ENCODE data around the gene BLZF1. TPM values are rescaled to one million over a fixed set of nuclear protein-coding genes. Genes with fewer than 3 reads are reported as not detected.
"Not testable (repeated sequence)": the region's sequence is repeated elsewhere in the genome, so short reads cannot be mapped to it uniquely, and the experiment has no call there.

BLZF1 gene, protein sequence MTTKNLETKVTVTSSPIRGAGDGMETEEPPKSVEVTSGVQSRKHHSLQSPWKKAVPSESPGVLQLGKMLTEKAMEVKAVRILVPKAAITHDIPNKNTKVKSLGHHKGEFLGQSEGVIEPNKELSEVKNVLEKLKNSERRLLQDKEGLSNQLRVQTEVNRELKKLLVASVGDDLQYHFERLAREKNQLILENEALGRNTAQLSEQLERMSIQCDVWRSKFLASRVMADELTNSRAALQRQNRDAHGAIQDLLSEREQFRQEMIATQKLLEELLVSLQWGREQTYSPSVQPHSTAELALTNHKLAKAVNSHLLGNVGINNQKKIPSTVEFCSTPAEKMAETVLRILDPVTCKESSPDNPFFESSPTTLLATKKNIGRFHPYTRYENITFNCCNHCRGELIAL
- total RNA-seq, result 22.6 TPM
- long read RNA-seq, transcript BLZF1-203 (7 exons, 2,749 nt), result major isoform, 5 of 7 reads
- long read RNA-seq, partial matches to known transcripts, result 1 of 7 reads
- long read RNA-seq, other reads (novel, unspliced or antisense), result 1 of 7 reads

DNA sequence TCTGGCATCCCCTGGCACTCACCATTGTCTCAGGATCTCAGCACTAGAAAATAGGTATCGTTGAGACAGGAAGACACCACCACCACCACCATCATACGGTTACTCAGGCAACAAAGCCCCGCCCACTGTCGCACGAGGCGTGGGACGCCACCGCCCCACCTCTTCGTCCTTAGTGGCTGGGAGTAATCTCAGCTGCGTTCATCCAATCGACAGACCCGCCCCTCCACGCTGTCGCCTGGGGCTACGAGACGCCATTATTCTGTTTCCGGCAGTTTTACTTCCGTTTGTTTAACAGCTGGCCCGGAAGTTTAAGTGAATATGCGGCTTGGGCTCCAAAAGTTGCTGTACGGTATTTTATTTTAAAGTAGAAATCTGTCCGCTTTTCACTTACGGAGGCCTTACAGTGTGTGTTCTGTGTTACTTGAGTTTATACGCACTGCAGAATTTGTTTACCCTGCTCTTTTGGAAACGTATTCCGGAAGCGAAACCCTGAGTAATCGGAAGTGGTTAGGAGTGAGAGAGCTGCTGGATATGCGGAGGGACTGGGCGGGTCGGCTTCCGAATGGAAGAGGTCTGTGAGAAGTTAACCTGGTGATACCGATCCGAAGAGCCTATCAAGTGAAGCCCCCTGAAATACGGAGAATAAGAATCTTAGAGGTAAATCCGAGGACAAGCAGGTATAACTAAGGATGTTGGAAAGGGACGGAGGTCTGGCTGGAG, at the start of gene BLZF1, which contains the start of gene NME7:
Gene BLZF1 (plus strand): TSS at position 510 of the 720 bp plus-strand sequence. CDS start 1,328 bp downstream, outside the sequence.
Gene NME7 (minus strand): TSS at position 112 of the 720 bp plus-strand sequence. CDS start 87 bp downstream, at position 25.
- DNase-seq (ENCODE audit: missing footprints) (peak; percentile 98), ATAC-seq (peak; percentile 100)
- intact Hi-C loops (cut with DNase I), result no loop called here

DNA sequence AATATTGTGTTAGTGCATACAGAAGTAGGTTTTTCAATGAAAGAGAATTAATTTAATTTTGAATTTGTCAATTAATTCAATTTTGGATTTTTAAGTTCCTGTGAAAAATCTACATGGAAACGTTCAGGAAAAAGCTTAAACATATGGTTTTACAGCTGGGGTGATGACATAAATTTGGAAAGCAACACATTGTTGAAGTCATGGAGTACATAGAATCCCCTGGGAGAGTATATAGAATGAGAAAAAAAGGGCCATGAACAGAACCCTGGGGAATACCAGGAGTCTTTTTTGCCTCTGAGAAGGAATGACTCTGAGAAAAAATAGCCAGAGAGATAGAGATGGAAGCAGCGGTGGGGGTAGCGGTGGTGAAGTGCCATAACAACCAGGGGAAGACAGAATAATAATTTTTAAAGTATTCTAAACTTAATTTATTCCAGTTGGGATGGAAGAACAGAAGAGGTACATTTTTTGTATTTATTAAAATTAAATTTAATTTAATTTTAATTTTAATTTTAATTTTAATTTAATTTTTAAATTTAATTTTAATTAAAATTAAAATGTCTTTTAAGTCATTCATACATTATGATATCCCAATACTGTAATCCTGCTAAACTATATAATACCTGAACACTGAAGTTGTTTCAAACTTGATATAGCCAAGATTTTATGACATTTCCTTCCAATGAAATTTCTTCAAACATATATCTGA, 49.3 kb upstream of the BLZF1 start:
- intact Hi-C loops (cut with DNase I), result no loop called here
- DNase-seq (ENCODE audit: missing footprints), result no peak

DNA sequence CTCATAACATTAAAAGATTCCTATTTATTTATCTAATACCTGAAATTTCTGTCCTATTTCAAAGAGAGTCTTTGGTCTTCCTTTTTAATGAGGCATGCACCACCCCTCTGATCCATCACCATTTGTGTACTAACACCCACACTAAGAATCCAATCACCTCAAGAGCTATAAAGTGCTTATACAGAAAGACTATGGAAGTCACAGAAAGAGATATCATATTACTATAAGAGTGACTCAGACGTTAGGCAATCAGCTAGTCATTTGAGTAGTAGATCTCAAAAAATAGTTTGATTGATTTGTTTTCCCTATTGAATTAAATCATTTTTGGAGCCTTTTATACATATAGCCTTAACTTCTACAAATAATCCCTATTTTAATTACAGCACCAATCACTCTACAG, 46.5 kb upstream of the BLZF1 start:
- intact Hi-C loops (cut with DNase I), result no loop called here
- ATAC-seq (no peak), DNase-seq (ENCODE audit: missing footprints) (no peak)

More for the DNA sequence above, 49.3 kb upstream of the BLZF1 start:
- ATAC-seq, result no peak

DNA sequence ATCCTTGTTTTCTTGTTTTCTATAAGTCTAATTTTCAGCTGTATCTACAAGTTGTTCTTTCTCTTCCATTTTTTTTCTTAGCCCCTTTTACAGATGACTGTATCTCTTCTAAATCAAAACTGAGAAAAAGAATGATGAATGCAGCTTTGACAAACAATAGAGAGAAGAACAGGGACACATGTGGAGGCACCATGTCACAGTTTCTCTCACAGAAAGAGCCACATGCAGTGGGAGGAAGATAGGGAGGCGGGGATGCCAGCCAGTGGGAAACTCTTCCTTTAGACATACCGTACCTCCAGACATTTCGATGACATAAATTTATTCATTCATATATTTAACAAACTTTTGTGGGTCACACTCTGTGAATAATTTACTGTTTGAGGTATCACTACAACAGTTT, 45.9 kb upstream of the BLZF1 start:
- intact Hi-C loops (cut with DNase I), result no loop called here
- DNase-seq (ENCODE audit: missing footprints) (no peak), ATAC-seq (no peak)

DNA sequence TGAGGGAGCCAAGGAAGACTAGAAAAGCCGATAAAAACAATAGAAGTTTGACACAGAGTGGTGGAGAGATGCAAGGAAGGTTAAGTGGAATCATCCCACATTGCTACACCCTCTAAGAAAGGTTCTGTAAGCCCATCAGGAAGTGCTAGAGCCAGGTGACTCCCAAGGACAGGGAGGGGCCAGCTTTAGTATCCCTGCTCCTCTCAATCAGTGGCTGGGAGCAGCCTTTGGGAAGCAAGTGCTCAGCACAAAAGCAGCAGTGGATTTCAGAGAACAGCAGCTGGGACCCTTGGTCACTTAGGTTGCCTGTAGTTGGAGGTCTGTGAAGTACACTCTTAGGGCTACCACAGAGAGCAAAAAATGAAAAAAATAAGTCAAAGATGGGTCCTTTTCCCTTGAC, 42.9 kb upstream of the BLZF1 start:
- ATAC-seq, result no peak
- DNase-seq (ENCODE audit: missing footprints), result no peak
- intact Hi-C loops (cut with DNase I), result no loop called here

DNA sequence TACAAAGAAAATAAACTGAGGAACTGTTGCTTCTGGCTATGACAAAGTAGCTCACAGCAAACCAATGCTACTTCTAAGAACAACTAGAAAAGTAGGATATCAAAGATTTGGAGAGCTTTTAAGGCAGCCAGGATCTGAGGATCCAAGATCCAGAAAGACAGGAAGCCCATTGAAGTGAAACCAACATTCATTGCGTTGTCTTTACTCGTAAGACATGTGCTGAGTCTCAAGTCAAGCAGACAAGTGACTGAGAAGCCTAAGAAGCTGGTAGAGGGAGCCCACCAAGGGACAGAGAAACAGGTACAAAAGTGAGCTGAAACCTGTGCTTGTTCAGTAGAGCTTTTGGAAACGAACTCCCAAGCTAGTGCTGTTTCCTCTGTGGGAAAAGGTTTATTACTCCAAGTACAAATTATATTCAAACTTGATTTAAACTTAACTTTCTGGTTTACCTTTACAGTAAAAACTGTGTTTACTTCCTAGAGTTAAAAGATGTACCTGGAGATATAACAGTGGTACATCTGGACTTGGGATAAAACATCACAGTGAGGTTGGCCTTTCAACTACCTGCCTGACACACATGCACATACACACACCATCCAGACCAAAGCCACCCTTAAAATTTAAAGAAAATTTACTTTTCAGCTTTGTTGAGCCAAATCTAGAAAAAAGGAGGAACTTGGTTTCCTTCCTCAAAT, 41.6 kb upstream of the BLZF1 start:
- ATAC-seq, result no peak
- intact Hi-C loops (cut with DNase I), result no loop called here
- DNase-seq (ENCODE audit: missing footprints), result no peak

DNA sequence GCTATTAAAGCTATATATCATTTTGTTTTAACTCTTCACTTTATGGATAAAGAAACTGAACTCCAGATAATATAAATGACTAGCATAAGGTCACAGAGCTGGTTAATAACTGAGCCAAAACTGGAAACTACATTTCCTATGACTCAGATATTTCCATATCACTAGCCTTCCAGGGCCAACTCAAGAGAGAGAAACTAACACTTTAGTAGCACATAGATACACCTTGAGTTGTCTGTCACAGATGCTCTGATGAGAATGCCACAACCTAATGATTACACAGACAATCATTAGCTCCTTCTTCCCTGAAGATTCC, 41.1 kb upstream of the BLZF1 start:
- intact Hi-C loops (cut with DNase I), result no loop called here
- DNase-seq (ENCODE audit: missing footprints), result no peak
- no peak for ATAC-seq

DNA sequence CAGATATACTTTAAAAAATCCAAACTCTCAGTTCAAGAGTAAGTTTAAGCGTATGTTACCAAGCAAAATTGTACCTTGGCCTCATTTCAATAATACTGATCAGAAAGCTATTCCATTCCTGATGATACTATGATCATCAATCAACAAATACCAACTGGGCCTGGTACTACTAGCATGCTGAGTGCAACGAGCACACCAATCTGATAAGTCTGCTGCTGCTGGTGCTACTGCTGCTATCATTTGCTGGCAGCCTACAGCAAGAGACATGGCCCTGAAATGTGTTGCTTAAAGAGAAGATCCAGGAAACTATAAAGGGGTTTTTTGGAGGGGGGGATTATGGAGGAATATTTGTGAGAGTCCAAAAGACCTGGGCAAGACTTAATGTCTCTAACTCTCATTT, 40.1 kb upstream of the BLZF1 start:
- intact Hi-C loops (cut with DNase I), result no loop called here
- no peak for DNase-seq (ENCODE audit: missing footprints)

DNA sequence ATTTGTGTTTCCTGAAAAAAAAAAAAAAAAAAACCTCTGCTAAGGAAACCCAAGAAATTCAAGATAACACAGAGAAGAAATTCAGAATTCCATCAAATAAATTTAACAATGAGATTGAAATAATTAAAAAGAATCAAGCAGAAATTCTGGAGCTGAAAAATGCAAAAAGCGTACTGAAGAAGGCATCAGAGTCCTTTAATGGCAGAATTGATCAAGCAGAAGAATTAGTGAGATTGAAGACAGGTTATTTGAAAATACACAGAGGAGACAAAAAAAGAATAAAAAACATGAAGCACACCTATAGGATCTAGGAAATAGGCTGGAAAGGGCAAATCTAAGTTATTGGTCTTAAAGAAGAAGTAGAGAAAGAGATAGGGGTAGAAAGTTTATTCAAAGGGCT, 38.6 kb upstream of the BLZF1 start:
- no peak for ATAC-seq
- intact Hi-C loops (cut with DNase I), result no loop called here
- no peak for DNase-seq (ENCODE audit: missing footprints)

More for the DNA sequence above, 40.1 kb upstream of the BLZF1 start:
- ATAC-seq, result no peak

DNA sequence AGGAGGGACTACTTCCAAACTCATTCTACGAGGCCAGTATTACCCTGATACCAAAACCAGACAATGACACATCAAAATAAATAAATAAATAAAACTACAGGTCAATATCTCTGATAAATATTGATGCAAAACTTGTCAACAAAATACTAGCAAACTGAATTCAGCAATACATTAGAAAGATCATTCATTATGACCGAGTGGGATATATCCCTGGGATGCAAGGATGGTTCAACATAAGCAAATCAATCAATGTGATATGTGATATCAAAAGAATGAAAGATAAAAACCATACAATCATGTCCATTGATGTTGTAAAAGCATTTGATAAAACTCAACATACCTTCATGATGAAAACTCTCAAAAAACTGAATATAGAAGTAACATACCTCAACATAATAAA, 37.1 kb upstream of the BLZF1 start:
- DNase-seq (ENCODE audit: missing footprints) (no peak), ATAC-seq (no peak)
- intact Hi-C loops (cut with DNase I), result no loop called here

DNA sequence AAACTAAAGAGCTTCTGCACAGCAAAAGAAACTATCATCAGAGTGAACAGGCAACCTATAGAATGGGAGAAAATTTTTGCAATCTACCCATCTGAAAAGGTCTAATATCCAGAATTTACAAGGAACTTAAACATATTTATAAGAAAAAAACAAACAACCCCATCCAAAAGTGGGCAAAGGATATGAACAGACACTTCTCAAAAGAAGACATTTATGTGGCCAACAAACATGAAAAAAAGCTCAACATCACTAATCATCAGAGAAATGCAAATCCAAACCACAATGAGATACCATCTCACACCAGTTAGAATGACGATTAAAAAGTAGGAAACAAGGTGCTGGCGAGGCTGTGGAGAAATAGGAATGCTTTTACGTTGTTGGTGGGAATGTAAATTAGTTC, 33.3 kb upstream of the BLZF1 start:
- intact Hi-C loops (cut with DNase I); ATAC-seq; DNase-seq (ENCODE audit: missing footprints): not testable (repeated sequence)

DNA sequence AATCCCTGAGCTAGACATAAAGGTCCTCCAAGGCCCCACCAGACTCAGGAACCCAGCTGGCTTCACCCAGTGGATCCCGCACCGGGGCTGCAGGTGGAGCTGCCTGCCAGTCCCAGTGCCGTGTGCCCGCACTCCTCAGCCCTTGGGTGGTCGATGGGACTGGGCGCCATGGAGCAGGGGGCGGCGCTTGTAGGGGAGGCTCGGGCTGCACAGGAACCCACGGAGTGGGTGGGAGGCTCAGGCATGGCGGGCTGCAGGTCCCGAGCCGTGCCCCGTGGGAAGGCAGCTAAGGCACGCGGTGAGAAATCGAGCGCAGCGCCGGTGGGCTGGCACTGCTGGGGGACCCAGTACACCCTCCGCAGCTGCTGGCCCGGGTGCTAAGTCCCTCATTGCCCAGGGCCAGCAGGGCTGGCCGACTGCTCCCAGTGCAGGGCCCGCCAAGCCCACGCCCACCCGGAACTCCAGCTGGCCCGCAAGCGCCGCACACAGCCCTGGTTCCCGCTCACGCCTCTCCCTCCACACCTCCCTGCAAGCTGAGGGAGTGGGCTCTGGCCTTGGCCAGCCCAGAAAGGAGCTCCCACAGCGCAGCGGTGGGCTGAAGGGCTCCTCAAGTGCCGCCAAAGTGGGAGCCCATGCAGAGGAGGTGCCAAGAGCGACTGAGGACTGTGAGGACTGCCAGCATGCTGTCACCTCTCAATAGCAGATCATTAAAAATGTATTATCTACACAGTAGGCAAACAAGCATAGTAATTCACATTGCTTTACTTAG, 30.9 kb upstream of the BLZF1 start:
- DNase-seq (ENCODE audit: missing footprints); intact Hi-C loops (cut with DNase I); ATAC-seq: not testable (repeated sequence)

DNA sequence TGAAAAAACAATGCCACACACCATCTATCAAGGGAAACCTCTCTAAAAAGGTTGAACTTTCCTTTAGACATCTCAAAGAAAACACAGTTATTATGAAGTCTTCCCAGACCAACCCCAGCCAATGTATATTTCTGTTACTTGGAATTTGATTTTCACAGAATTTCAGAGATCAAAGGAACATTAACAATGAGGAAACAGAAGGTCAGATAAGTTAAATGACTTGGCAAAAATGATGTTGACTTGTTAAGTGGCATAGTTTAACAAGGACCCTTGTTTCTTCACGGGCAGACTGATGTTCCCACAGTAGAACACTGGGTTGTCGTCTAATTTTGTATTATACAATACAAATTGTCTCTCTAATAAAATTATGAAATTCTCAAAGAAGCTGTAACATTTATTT, 29.4 kb upstream of the BLZF1 start:
- intact Hi-C loops (cut with DNase I), result no loop called here
- DNase-seq (ENCODE audit: missing footprints), result no peak

DNA sequence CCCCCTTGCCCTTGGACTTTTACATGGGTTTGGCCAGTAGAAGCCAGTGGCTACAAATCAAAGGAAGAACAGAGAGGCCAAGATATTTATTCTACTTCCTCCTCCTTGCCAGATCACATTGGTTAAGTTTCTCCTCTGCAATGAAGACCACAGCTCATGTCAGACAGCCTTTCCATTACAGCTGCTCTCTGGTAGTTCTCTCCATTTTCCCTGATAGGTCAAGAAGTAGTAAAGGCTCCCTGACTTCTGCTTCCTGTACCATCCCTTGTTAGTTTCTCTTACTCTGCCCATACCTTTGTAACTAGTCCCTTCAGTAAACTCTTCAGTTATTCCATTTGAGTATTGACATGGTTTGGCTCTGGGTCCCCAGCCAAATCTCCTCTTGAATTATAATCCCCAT, 28.2 kb upstream of the BLZF1 start:
- intact Hi-C loops (cut with DNase I), result no loop called here
- DNase-seq (ENCODE audit: missing footprints), result no peak
- ATAC-seq, result no peak

More for the DNA sequence above, 29.4 kb upstream of the BLZF1 start:
- ATAC-seq, result no peak

DNA sequence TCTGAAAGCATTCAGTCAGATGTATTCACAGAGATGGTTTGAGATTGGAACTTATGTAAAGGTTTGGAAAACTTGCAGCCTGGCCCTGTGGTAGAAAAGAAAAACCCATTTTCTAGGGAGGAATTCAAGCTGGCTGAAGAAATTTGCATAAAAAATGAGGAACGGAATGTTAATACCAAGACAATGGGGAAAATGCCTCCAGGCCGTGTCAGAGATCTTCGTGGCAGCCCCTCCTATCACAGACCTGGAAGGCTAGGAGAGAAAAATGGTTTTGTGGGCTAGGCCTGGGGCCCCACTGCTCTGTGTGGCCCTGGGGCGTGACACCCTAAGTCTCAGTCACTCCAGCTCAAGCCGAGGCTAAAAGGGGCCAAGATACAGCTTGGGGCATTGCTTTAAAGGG, 27.1 kb upstream of the BLZF1 start:
- intact Hi-C loops (cut with DNase I), result no loop called here
- ATAC-seq (no peak), DNase-seq (ENCODE audit: missing footprints) (no peak)

DNA sequence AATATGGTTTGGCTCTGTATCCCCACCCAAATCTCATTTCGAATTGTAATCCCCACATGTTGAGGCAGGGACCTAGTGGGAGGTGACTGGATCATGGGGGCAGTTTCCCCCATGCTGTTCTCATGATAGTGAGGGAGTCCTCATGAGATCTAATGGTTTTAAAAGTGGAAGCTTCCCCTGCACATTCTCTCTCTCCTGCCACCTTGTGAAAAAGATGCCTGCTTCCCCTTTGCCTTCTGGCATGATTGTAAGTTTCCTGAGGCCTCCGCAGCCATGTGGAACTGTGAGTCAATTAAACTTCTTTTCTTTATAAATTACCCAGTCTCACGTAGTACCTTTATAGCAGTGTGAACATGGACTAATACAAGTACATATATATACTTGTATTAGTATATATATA, 25.9 kb upstream of the BLZF1 start:
- DNase-seq (ENCODE audit: missing footprints); ATAC-seq; intact Hi-C loops (cut with DNase I): not testable (repeated sequence)

DNA sequence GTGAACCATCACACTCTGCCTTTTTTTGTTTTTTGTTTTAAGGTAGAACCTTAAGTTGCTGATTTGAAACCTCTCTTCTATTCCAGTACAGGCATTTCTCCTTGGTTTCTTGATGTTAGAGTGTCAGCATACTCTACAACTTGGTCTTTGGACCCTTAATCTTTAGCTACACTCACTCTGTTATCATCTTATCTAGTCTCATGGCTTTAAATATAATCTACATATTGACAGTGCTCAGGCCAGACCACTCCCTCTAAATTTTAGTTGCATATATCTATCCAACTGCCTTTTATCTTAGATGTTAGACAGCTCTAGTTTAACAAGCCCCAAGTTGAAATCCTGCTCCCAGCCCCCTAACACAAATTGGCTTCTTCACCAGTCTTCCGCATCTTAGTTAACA, 22.5 kb upstream of the BLZF1 start:
- DNase-seq (ENCODE audit: missing footprints), result no peak
- intact Hi-C loops (cut with DNase I), result loop anchor here (5.0 kb wide), 2 partner anchors 908 to 1003 kb away; no protein-coding TSS in a partner anchor
- ATAC-seq, result no peak

DNA sequence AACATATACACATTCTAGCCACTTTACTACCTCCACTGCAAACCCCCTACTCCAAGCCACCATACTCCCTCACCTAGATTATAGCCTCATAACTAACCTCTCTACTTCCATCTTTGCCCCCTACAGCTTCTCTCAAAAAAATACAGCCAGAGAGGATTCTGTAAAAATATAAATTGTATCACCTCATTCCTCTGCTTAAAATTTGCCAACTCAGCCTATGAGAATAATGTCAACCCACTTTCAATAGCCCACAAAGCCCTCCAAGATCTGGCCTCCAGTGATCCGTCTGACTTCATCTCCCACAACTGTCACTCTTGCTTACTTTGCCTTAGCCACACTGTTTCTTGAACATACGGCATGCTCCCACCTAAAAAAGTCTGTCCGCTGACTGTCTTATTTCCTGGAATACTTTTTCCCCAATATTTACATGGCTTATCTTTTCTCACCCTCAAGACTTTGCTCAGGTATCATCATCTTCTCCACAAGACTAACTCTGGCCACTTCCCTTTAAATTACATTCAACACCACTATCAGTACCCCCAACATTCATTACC, 21.9 kb upstream of the BLZF1 start:
- intact Hi-C loops (cut with DNase I), result loop anchor here (5.0 kb wide), 2 partner anchors 909 to 1004 kb away; no protein-coding TSS in a partner anchor
- ATAC-seq (no peak), DNase-seq (ENCODE audit: missing footprints) (no peak)
